Tongue (tissue), 2 donors: ENCODE data around the gene PYGB. TPM values are rescaled to one million over a fixed set of nuclear protein-coding genes. Genes with fewer than 3 reads are reported as not detected.

Experiments
- DNase-seq: peaks from one replicate; pipeline ENCODE4 v3.0.0-alpha.2; 2015
- total RNA-seq: library from RNA; depleted of rRNA; stranded (reverse); fragments of >200 nt; gene quantifications from one replicate; pipeline ENCODE4 v1.2.3, GENCODE V29; 2014

The PYGB gene
- total RNA-seq: 25.4 TPM

DNA sequence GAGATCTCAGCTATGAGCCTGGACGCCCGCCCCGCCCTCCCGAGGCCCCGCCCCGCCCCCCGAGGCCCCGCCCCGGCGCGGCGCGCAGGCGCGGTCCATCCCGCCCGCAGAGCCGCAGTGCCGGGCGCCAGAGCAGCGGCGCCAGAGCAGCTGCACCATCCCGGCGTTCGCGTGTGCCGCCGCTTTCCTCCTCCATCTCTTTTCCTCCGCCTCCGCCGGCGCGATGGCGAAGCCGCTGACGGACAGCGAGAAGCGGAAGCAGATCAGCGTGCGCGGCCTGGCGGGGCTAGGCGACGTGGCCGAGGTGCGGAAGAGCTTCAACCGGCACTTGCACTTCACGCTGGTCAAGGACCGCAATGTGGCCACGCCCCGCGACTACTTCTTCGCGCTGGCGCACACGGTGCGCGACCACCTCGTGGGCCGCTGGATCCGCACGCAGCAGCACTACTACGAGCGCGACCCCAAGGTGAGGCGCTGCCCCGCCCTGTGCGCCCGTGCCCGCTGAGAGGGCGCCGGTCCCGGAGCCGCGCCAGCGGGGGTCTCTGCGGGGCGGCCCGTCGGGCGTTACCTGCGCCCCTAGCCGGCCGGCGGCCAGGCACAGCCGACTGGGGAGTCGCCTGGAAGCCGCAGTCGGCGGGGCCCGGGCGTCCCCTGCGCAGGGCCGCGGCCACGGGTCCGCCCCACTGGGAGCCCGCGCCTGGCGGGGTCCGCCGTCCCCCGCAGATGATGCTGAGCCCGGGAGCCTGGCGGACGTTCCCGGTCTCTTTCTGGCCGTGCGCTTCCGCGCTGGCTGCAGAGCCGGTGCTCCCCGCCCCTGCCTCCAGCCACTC is at the start of gene PYGB:
PYGB (plus strand) TSS at position 130 of the 830 bp plus-strand sequence; CDS start at position 224, 94 bp downstream.
- peak; percentile 91 for DNase-seq

DNA sequence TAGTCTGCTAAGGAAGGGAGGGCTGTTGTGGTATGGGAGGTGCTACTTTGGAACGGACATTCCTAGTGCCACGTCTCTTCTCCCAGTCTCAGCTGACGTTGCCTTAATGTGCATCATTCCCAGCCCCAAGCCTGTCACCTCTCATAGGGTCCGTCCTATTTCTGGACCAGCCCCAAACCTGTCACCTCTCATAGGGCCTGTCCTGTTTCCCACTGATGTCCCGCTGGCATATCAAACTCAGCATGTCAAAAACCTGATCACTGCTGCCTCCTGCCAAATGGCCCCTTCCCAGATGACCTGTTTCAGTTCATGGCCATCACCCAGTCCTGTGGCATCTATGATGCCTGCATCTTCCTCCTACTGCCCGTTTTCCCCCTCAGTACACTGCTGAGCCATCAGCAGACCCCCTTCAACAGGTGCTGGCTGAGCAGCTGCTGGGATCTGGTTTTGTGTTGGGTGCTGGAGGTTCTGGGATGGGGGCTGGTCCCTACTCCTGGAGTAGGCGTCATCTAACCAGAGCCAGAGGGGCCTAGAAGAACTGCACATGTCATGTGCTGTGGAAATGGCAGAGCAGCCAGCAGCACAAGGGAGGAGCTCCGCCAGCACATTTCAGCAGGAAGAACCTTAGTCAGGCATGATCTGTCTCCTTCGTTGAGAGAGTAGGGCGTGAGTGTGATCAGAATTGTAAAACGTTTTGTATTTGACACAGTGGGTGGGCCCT is 49.1 kb upstream of the PYGB start:
- peak; percentile 18 for DNase-seq

DNA sequence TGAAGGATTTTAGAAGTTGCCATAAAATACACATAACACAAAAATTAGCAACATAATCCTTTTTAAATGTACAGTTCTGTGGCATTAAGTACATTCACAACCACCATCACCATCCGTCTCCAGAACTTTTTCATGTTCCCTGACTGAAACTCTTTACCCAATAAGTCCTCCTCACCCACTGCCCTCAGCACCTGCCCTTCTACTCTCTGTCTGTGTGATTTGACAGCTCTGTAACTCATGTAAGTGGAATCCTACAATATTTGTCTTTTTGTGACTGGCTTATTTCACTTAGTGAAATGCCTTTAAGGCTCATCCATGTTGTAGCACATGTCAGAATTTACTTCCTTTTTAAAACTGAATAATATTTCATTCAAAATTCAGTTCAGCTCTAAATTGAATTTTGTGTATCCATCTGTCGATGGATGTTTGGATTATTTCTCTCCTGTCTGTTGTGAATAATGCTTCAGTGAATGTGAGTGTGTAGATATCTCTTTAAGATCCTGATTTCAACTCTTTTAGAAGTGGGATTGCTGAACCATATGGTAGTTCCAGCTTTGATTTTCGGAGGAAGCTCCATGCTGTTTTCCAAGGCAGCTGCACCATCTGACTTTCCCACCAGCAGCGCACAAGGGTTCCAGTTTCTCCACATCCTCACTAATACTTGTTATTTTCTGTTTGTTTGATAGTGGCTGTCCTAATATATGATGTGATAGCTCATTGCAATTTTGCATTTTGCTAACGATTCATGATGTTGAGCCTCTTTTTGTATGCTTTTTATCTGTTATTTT is 48.2 kb upstream of the PYGB start:
- DNase-seq: no peak

DNA sequence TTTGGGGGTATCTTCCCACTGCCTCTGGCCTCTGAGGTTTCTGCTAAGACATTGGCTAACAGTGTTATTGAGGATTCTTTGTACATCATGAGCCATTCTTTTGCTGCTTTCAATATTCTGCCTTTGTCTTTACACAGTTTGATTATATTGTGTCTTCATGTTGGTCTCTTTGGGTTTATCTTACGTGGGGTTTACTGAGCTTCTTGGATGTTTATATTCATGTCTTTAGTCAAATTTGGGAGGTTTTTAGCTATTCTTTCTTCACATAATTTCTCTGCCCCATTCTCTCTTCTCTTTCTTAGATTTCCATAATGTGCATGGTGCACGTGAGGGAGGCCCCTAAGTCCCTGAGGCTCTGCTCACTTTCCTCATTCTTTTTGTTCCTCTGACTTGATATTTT is 44.8 kb upstream of the PYGB start:
- DNase-seq: no peak

DNA sequence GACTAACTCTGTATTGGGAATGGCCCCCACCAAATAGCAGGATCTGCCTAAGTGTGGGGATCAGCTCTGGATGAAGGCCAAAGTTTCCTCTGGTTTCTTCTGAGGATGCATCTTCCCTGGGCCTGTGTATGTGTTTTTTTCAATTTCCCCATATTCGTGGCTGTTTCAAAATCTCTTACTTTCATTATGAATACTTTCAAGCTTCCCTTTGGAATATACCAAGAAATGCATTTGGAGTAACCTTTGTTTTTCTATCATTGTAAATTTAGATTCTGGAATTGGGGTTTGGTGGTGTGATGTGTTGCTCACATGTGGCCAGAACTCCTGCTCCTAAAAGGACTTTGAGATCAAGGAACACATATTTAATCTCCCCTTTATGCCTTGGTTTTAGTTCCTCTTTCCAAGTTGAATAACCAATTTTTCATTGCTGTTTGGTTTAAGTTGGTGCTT is 44.0 kb upstream of the PYGB start:
- DNase-seq: no peak

DNA sequence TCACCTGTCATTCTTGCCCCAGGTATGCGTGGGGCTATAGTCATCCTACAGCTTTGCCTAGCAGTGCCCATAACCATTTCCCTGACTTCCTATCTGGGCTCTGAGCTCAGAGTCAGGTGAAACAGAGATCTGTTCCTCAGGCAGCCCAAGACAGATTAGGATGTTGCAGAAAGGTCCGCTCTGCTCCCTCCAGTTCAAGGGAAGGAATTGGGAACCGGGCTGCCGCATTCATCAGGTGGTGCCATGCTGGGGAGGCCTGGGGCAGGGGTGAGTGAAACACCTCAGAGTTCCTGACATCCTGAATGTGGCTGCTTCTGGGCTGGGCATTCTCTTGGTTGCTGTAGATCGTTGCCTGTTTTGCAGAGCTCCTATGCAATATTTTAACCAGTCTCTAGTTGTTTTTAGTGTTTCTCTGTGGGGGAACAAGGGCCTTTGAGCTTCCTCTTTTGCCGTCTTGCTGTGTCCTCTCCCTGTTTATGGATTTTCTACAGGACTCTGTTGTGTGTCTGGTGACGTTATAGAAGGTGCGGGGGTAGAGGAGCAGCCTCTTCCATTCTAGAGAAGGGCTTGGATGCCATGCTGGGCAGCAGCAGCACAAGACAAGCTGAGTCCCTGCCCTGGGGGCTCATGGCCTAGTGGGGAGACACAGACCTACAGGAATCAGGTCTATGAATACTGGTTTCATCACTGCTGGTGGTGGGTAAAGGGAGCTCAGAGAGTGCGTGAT is 43.2 kb upstream of the PYGB start:
- no peak for DNase-seq

DNA sequence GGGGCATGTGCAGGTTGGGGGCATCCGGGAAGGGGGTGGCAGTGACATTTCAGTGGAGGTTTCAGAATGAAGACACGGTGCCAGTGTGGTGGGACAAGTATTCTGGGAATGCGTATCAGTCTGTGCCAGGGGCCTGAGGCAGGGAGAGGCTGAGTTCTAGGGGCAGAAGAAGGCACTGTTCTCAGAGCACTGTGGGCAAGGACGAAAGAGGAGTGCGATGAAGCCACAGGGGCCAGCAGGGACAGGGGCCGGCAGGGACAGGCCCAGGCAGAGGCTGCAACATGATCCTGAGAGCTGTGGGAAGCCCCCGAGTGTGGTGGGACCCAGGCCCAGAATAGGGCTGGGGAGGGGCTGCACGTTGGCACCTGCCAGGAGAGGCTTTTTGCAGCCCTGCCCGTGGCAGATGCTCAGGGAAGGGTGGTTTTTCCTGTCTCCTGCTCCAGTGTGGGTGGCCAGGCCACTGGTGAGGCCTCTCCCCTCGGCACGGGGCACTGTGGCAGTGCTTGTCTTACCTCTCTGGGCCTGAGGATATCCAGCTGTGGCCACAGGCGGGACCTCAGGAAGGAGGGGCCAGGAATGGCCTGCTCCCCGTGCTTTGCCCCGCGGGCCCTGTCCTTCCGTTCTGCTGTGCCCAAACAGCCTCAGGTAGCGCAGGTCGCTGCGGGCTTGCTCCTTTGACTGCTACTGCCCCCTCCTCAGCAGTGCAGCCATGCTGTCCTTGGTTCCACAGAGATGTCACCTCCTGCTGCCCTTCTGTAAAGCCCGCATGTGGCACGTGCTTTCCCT is 42.4 kb upstream of the PYGB start:
- no peak for DNase-seq

DNA sequence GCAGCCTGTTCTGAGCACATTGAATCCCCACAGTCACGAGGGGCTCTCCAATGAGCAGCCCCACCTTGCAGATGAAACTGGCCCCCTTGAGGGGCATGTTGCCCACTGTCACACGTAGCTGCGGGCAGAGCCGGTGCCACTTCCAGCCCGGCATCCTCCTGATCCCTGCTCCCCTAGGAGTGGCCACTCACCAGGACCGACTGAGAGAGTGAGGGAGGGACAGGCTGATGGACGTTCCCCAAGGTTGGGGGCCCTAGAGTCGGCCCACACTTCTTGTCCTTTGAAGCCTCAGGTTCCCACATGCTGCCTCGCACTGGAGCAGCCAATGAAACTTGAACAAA is 41.9 kb upstream of the PYGB start:
- DNase-seq: no peak

DNA sequence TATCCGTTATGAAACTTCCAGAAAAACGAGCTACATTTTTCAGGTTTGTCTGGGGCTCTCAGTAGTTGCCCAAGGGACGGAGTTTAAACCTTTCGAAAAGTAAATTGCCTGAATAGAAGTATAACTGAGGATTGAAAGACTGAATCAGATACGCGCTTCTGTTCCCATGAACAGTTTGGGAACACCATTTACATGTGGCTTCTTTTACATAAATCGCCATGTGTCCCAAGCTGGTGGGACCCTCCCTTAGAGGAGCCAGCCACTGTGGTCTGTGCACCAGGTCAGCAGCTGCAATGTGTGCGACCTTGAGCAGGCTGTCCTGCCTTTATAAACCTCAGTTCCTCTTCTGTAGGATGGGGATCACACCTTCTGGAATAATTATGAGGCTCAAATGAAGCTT is 41.3 kb upstream of the PYGB start:
- no peak for DNase-seq

DNA sequence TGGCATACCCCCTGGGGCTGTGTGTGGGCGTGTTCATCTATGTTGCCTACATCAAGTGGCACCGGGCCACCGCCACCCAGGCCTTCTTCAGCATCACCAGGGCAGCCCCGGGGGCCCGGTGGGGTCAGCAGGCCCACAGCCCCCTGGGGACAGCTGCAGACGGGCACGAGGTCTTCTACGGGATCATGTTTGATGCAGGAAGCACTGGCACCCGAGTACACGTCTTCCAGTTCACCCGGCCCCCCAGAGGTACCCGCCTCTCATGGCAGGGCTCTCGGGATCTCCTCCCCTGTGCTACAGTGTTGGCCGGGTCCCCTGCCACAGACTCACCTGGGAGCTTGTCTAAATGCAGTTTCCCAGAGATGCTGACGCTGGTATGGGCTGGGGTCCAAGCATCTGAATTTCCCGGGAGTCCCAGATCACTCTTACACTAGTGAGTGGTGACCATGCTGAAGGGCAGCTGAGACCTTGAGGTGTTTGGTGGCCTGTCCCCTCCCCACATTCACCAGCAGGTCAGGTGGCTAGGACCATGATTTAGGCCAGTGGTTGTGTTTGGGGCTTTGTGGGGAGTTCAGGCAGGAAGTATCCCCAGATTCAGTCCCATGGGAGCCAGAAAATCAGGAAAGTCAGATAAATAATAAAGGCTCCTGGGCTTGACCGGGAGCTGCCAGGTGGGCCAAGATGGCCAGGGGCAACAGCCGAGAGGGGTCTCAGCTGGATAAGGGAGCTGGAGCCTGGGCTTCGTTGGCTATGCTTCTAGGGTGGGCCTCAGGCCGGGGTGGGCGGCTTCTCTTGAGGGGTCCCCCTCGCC is 40.5 kb upstream of the PYGB start:
- no peak for DNase-seq

DNA sequence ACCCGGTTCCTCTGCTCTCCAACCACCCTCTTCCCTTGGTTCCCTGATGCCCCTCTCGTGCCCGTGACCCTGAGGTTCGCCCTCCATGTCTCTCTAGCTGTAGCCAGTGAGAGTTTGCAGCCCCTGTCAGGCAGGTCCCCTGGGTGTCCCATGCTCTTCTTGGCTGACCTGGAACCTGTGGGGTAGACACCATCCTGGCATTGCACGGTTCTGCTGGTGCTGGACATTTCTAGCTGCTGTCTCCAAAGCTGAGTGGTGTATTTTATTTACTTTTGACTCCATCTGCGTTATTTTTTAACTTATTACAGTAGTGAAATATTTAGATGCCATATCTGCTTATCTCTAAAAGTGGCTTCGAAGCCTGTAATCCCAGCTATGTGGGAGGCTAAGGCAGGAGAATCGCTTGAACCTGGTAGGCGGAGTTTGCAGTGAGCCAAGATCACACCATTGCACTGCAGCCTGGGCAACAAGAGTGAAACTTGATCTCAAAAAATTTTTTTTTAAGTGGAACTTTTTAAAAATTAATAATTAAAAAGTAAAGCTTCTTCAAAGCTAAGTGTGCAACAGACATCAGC is 39.8 kb upstream of the PYGB start:
- no peak for DNase-seq

DNA sequence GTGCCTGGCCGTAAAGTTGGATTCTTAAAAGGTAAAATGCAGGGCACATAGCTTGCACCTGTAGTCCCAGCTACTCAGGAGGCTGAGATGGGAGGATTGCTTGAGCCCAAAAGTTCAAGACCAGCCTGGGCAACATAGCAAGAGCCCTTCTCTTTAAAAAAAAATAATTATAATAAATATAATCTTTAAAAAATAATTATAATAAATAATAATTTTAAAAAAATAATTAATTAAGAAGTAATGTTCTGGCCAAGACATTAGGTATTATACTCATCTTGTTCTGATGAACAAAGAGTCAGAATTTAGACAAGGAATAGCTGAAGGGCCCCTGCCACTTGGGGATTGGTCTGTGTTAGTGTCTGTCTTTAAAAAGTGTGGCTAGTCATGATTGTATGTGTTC is 38.5 kb upstream of the PYGB start:
- DNase-seq: no peak

DNA sequence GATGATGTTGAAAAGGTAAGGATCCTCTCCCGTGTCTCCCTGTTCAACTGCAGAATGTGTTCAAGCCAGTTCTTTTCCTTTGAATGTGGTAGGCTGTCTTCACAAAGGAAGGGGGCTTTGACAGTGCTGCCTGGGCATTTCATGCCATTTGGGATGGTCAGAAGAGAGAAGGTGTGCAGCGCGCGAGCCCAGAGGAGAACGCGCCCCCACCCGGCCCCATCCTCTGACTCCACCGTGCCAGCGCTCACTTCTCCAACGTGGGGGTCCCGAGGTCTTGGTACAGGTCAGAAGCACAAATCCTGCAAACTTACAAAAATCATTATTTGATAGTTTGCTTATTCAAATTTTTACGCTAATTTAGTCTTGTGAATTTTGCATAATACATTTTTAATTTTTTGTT is 38.0 kb upstream of the PYGB start:
- DNase-seq: no peak

DNA sequence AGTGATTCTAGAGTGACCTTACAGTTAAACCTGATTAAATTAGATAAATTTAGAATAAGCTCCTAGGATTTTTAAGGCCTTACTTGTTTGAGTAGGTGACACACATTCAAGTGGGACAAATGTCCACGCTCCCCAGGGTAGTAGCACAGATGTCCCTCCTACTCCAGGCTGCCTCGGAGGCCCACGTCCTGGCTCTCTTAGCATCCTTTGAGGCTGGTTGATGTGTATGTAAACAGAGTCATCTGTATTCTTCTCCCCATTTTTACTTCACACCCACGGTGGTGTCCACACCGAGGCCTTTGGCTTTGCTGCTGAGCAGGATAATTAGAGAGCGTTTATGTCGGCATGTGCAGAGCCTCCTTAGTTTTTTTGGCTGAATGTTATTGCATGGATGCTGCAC is 36.6 kb upstream of the PYGB start:
- DNase-seq: no peak

DNA sequence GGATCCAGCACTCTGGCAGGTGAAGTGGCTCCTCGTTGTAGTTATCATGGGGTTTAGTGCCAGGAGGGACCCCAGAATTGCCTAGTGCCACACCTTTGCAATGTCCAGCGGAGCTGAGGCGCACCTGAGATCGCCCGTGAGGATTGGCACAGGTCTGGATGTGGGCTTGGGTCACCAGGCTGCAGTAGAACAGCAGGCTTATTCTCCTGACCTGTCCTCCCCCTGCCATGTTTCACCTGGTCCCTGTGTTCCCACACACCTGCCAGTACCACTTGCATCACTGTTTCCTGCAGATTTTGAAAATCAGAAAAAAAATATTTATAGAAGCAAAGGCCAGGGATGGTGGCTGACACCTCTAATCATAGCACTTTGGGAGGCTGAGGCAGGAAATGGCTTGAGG is 35.6 kb upstream of the PYGB start:
- no peak for DNase-seq

DNA sequence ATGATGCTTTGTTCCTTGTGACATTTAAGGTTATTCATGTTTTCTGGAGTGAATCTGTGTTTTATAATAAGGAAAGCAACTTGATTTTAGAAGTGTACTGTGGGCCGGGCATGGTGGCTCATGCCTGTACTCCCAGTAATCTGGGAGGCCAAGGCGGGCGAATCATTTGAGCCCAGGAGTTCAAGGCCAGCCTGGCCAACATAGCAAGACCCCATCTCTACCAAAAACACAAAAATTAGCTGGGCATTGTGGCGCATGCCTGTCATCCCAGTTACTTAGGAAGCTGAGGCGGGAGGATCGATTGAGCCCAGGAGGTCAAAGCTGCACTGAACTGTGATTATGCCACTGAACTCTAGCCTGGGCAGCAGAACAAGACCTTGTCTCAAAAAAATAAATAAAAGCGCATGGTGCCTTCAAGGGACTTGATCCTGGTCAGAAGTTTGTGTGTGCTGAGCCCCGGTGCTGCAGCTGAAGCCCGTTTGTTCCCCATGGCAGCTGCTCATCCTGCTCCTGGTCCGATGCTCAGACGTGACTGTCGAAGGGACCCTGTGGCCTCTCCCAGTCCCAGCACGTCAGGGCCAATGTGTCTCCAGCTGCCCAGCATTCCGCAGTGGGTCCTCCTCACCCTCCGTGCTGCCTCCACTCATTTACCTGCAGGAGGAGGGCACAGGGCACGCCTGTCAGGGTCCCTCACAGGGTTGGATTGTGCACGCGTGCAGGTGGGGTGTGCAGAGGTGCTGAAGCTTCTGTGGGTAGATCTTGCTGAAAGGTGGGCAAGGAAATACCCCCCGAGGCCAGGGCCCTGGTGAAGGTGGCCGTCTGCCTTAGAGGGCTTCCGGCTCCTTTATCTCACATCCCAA is 34.1 kb upstream of the PYGB start:
- no peak for DNase-seq

DNA sequence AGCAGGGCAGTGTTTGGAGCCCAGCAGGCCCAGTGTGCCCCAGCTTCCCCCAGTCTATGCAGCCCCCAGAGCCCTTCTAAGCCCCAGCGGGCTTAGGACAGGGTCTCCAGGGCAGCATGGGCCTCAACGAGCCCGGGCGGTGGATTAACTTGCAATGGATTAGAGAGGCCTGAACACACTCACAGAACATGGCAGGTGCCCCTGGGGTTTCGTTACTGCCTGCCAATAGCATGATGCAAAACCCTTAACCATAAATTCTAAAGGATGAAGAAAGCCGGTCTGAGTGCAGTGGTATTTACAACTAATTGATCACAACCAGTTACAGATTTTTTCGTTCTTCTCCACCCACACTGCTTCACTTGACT is 33.5 kb upstream of the PYGB start:
- DNase-seq: no peak

DNA sequence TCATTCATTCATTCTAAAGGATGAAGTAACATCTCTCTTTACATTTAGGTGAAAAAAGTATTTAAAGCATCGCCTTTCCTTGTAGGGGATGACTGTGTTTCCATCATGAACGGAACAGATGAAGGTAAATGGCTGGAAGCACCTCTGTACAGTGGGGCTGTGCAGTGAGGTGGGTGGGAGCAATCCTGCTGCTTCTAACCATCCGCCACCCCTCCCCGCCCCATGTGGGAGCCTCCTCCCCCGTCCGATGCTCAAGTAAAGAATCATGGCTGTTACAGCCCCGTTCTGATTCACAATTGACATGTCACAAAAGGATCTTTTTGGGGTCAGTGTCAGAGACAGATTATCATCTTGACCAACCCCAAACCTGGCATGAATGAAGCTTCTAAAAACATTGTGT is 33.1 kb upstream of the PYGB start:
- DNase-seq: no peak

DNA sequence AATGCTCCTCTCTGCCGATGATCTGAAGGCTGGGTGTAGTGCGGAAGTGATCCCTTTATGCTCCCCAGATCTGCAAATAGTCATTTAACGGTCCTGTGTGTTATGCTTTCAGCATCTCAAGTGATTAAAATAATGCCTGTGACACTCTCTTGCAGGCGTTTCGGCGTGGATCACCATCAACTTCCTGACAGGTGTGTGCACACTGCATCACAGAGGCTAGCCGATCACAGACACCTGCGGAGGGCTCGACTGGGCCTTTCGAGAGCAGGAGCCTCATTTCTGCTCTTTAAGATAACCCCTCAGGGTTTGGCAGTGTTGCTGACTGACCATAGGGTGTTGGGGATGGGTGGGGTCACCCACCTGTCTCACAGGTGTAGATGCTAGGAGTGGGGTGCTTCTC is 32.4 kb upstream of the PYGB start:
- DNase-seq: no peak
